ENCODE results near the gene HOXA2.
A peak's percentile ranks its signal among the peaks of the same experiment; 100 is the strongest.

Gene HOXA2

DNA sequence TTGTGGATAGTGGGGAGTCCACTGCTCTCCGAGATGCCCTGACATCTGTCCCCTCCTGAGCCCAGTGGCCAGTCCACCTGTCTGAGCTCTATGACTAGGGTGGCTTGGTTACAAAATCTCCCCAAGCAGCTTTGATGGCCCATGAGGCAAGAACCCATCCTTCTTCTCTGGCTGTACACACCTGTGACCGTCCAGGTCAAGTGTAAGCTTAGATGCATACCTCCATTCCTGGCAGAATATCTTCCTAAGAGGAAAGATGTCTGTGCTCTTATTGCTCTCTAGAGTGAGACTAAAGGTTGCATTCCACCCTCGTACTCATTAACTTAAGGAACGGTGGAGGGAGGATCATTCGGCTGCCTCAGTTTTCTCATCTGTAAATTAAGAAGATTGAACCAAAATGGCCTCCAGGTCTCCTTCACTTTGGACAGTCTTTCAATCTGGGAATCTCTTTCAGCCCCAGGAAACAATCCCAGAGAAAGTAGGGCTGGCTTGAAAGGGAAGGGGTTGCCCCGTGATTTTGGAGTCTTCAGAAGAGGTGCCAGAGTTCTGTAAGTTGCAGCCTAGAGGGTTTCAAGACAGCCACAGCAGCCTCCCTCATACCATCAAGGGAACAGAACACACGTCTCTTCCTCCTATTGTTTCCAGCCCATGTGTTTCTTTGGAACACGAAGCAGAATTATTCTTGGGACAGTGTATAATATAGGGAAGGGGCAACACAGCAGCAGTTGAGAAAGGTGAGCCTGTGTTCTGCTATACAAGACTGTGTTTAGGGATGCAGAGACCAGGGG lies 22.6 kb upstream of the HOXA2 start:
- peak; percentile 39 for DNase-seq

DNA sequence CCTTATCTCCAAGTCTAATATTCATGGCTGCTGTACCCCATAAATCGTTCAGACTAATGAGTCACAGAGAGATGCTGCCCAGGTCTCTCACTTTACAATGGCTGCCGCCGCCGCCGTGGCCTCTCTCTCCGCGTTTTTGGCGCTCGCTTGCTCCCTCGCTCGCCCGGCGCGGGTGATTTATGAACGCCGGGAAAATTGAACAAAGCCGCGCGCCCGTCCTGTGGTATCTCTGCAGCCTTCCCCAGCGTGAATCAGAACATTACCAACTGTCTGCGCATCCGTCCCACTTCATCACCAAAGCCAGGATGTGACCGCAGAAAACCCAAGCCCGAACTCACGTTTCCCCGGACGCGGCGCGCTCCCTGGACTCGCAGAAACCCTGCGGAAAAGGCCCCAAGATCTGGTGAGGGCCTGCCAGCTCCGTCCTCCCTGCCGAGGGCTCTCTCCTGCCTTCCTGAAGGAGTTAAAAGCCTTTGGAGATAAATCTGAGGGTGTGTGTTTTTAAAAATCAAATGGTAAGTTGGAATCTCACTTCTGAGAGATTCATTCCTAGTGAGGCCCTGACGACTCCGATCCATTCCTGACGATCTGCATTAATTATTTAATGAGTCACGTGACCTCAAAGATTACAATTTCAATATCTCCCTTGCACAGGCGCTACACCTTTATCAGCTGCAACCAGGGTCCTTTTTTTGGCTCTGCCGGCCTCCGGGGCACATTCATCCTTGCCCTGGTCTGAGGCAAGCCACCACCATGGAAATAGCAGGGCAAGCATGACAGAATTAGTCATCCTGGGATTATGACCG lies 21.8 kb upstream of the HOXA2 start:
- DNase-seq: peak; percentile 40

DNA sequence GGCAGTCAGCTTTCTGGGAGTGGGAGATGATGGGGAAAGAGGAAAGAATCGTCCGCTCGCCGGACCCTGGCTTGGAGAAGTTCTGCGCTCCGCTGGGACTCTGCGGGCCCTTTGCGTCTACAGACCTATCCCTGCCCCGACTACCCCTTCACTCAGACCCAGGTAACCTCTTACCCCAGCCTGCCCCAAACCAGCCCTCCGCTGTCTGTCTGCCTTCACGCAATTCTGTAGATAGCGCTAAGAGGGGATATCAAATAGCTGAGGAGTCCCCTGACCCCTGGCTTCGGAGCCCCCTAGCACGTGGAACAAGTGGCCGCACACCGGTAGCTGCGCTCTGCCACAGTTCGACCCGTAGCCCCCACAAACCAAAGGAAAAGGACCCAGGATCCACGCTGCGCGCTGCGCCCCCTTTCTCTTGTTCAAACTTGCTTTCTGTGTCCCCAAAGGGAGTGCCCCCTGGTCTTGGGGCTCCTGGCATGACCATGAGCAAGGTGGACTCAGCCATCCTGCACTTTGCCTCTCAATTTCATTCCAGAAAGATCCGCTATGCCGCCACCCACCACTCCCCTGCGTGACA lies 21.1 kb upstream of the HOXA2 start:
- DNase-seq: peak; percentile 16

DNA sequence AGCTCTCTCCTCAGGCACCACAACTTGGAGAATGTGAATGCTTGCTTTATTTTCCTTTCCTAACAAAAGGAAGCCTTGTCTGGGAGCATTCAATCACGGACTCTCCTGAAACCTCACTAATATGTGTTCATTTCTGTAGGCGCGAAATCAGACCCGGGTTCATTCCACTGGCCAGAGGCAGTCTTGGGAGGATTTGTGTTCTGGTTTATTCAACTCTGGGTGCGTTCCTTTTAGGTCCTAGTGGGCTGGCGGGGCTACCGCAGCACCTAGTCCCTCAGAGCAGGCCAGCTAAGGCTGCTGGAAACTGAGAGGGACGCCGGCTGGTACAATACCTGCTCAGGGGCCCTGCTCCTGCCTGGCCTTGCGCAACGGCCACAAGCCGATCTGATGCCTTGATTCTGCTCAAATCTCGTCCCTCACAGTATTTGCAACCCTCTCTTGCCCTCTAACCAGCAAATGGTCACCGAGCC lies 20.6 kb upstream of the HOXA2 start:
- DNase-seq: peak; percentile 35

DNA sequence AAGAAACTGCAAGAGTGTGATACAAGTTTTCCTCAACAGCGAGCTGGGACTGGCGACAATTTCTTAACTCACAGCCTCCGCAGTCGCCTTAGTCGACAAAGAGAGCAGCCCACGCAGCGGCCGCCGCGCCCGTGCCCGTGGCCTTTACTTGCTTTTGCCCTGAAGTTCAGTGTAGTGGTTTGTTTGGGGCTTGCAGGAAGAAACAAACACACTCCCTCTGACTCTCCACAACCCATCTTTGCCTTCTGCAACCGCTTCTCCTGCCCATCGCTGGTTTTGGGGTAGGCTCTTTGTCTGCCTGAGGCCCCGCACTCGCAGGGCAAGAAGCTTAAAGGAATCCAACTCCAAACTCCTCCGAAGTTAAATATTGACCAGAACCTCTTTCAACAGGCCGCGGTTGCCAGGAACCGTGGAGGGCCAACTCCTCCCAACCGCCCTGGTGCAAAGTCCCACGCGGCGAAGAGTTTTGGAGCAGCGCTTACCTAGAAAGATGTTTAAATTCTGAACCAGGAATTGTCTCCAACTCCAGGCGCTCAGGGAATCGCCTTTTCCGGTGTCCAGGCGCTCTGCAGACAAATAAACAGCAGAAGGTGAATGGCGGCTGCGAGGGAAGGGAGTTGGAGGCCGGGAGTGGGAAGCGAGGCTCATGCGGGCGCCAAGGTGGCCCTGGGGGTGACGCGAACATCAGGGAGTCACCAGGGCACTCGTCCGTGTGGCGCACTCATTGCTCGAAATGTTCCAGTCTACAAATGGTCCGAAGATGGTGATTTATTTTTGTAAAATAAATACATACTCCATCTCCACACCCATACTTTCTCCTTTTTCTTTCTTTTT lies 19.8 kb upstream of the HOXA2 start:
- DNase-seq: peak; percentile 44

DNA sequence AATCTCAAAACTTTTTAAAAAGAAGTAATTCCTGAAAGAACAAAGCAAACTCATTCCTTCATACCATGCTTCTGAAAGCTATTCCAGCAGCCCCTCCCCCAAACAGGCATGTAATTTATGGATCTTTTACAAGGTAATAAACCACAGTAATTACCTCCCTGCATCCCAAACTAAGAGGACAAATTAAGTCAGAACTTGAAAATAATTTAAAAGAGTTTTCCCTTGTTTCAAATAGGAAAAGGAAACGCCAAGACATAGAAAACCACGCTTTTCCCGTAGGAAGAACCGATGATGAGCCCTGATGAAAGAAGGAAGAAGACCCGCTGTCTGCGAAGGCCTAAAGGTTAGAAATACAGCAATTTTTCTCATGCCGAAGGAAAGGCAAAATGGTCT lies 19.2 kb upstream of the HOXA2 start:
- DNase-seq: no peak

DNA sequence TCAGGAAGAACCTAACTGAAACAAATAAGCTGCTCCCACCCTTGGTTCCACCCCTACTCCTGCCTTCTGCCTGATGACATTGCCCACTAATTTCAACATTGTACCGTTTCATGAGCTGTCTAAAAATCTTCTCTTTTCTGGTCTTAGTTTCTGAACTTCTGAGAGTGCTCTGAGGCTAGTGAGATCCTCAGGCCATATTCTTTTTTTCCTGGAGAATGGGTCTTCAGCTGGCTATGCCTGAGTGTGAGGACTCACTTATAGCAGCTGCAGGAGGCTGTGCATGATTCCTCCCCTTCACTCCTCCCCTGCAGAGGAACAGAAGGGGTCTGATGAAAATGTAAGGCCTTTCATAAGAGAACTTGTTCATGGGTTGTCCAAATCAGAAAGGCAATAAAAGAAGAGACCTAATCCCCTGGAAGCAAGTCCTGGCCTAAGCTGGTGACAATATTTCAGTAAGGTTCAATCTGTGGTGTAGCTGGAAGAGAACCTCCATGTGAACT lies 17.0 kb upstream of the HOXA2 start:
- no peak for DNase-seq

DNA sequence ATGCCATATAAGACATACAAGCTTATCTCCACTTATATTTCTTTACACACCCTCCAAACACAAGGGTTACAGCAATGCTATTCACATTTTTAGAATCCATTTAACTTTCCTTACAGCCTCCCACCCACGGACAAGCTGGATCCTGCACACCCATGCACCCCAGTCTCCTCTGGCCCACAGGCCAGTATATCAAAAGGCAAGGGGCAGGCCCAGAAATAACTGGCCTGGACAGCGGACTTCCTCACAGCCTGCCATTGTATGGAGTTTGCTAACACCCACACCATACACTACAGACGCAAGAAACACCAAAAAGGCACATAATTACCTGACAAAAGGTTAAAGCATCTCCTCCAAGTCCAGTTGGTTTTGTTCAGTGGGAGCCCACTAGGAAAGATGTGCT lies 16.1 kb upstream of the HOXA2 start:
- peak; percentile 32 for DNase-seq

DNA sequence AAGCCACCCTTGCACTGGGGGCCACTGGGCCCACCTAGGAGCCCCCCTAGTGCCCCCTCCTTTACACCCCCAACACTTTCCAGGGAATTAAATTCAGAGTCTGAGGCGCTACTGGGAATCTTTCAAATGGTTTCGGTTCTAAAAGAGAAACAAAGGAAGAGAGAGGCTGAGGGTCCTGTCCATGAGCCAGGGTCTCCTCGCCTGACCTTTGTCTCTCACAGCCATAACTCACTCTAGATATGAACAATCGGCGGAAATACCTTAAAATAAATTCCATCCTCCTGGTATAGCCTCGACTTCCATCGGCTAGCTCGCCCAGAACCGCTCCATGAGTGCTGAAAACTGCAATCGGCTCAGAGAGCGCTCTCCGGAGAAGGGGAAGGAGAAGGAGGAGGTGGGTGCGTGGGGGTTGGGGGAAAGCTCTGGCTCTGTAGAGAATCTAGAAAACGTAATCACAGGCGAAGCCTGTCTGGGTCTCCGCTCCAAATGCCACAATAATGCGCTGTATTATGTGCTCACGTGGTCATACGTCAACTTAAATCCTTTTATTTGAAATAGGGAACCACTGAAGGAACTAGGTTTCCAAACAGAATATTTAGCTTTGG lies 15.5 kb upstream of the HOXA2 start:
- DNase-seq: peak; percentile 41

DNA sequence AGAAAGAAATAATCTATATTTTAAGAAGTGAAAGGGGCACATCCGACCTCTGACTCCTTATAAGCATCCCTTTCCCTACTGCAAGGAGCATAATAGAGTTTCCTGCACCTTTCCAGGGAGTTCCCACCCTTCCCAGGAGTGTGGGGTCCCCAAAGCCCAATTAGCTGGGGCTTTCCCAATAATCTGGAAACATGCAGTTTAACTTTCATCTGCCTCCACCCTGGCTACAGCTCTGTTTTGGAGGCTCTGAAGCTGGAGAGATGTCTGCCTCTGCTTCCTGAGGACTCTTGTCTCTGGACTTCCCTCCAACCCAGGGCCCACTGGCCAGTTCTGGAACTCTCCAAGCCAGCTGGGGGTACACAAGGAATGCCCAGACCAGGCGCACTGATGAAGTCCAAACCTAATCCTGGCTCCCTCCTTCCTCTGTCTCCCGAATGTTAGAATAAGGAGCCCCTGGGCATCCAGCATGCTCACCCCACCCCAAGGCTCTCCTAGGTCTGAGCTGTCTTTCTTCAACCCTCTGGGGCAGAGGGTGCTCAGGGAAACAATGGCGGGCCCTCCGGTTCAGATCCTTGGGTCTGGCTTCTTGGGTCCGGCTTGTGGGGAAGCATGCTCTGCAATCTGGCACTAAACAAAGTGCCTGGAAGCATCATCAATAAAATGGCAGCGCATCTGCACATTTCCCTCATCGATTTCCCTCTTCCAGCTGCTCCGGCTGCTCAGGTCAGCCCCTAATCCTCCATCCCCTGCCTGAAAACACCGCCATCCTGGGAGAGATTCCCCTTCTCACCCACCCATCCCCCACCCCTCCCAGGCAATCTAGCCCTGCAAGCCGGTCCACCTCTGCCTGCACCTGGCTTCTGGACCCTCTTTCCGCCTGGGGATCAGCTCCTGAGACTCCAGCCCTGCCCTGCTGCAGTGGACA lies 14.7 kb upstream of the HOXA2 start:
- peak; percentile 40 for DNase-seq

DNA sequence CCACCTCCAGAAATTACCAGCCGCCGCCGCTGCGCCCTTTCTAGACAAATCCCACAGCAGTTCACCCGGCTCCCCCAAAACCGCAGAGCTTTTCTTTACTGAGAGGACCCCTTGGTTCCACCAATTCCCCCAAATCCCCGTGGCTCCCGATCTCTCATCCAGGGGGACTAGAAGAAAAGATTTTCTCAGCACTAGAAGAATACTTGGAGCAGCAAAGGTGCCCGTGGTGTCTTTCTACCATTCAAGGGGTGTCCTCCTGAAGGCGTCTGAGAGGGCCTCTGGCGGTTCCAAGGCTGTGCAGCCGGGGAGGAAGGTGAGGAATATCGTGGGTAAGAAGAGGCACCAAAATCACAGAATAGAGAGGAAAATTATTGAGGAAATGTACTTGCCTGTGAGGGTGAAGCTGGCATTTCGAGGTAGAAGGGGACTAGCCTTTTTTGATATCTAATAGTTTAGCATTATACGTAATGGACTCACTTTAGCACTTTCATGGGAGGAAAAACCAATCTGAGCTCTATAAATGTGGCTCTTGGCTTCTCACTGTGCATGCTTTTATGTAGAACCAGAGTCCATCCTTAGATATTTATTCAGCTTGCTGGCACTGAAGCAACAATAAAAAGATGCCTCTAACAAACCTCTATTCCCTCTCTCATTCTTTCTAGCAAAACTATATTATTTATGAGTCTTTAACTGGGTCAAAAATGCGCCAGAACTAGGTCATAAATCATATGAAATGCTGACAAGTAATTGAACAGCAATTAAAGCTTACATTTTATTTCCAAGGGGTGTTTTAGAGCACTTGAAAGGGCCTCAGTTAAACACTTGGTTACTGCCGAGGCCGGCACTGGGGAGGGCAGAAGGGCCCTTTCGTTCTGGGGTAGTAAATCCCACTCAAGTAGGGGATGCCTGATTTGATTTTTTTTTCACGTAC lies 13.8 kb upstream of the HOXA2 start:
- peak; percentile 41 for DNase-seq

DNA sequence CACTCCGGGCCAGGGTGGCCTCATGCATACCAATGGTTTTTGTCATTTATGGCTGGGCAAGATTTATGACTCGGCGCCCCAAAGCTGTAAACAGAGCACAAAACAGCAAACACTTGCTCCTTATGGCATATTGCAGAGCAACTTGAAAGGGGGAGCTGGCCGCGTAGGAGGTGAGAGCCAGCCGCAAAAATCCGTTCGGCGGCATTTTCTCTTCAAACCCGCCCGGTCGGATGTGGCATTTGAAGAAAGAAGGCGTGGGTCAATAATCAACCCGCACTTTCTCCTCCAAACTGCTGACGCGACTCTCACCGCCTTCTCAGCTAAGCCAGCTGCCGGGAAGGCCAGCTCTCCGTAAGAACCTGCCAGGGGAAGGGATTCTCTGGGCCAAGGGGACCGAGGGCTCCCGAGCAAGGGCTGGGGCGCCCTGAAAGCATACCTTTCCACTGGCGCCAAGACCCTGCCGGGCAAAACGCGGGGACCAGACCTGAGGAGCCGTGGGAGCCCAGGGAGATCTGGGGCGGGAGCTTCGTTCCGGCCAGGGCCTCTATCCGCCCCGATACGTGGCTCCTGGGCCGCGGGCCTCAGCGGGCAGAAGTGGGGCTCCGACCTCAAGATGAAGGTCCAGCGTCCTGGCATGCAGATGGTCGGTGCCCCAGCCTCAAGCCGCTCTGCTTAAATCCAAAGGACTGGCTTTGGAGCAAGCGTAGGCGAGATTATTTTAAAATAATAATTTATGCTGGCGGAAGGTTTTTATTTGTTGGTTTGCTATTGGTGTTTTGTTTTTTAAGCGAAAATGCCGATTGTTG lies 12.9 kb upstream of the HOXA2 start:
- DNase-seq: peak; percentile 53

DNA sequence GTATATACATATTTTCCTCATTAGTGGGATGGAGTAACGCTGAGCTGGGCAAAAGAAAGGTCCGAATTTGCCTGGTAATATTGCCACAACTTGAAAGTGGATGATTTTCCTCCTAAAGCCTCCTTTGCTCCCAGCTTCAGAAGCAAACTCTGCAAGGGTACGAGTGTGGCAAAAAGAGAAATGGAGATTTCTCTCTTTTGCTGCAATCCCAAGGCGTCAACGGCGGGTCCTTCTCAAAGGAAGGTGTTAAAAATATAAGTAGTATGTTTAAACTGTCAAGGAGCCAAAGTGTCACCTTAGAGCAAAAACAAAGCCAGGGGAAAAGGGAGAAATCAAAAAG lies 12.4 kb upstream of the HOXA2 start:
- no peak for DNase-seq

DNA sequence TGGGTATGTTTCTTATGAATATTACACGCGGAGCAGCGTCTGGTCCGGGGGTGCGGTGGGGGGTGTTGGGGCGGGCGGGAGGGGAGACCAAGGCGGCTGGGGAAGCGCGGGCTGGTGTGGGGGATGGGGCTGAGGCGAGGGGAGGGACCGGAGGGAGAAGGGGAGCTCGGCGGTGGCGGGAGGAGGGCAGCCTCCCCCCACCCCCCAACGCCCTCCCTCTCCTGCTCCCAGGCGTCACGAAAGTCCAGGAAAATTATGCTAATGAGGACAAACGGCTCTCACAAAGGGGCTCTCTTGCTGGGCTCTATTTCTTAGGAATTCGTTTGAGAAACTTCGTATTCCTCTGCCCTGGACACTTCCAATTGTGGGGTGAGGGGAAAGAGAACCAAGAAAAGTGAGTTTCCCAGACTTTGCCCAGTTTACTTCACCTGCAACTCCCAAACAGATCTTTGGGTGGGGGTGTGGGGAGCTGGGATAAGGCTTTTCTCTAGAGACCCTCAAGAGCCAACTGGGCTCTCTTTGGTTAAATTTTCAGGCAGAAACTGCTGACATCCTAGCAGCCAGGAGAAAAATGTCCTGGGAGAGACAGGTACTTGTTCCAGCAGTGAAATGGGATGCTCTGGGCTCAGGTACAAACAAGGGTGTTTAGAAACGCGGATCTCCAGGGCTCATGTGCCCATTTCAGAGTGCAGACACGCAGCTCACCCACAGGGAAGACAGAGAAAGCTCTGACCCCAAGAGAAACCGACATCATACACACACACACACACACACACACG lies 11.7 kb upstream of the HOXA2 start:
- DNase-seq: peak; percentile 60

DNA sequence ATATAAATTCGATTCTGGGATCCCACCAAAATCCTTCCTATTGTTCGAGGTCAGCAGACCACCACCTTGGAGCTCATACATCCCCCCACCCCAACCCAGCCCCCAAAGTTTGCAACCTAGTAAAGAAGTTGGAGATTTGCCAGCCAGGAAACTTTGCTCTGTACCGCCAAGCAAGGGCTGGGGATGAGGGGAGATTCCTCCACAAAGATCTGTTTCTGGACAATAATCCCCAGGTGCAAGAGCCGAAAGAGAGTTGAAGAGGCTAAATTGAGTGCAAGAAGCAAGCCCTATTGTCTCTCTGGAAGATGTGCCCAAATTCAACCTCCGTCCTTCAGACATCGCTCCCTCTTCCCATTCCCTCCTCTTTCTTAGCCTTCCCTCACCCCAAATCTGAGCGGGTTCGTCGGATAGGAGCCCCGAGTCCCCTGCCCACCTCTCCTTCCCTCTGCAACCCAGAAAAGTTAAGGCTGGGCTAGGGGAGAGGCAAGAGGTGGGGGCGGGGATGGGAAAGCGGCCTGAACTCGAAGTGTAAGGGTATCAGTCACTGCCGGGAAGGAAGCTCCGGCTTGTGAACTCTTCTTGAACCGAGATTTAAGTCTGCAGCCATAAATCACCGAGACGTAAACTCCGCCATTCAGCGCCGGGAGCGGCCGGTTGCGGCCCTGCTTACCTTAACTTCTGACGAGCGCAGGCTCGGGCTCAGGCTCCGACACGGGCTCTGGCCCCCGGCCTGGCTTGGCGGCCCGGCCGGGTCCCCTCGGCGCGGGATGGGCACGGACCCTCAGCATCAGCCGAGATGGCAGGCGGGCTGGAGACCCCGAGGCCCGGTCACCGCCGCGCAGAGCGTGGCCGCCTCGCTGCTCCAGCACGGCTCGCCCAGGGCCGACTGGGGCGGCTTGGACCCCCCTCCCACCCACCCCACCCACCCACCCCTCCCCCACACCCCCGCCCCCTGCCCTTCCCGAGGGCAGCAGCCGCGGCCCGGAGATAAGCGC lies 10.8 kb upstream of the HOXA2 start:
- peak; percentile 68 for DNase-seq

DNA sequence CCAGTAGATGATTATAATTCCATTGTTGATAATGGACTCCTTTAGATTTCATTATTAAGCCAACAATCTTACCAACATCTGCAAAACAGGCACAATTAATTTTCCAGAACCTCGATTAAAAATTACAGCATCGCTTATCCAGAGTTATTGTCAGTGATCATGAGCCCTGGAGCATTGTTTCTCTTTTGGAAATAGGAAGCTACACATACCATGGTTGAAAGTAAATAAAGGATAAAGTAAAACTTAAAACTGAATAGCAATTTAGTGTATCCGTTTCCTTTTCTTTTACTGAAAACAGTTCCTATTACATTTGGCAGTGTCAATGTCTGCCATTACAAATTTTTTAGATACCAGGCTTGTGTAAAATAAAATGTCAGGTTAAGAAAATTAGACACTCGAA lies 9.9 kb upstream of the HOXA2 start:
- no peak for DNase-seq

DNA sequence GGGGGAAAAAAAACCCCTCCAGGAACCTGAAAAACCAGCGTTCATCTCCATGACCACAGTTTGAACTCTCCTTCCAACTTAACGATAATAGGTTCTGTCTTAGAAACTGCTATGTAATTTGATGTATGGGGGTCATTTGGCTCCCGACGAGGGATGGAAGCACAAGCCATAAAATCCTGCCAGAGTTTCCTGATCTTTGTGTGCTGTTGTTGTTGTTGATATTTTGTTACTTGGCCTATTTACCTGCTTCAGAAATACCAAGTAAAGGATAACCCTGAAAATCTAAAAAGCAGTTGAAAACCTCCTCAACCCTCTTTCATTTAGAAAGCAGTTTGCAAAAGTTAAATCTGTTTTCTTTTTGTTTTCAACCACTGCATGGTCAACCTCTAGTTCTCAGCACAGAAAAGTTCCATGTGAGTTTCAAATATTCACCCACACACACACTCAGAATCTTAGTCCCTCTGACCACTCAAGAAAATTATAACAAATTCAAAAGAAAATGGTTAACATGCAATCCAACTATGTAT lies 9.3 kb upstream of the HOXA2 start:
- DNase-seq: no peak
